Endothelial cell of umbilical vein (primary cell): ENCODE data around the gene TMEM214. TPM values are rescaled to one million over a fixed set of nuclear protein-coding genes. Genes with fewer than 3 reads are reported as not detected.

Experiments
- BruUV-seq: library from RNA; stranded (reverse); fragments of 400-500 nt; replicated peaks from 2 replicates; lab custom pipeline; 2021; lab: Mats Ljungman, UMichigan
- CTCF ChIA-PET: fragments of 300-600, 350-600 bp; sonication (Branson Sonifier 250); formaldehyde crosslinking; loops from one replicate; lab custom pipeline; 2021; ENCODE audit warnings: antibody characterized with exemption, inconsistent platforms; lab: Charles Lee
- POLR2A ChIA-PET: fragments of 300-600, 350-600 bp; sonication (Branson Sonifier 250); formaldehyde crosslinking; loops from one replicate; lab custom pipeline; 2021; ENCODE audit warnings: antibody characterized with exemption, inconsistent platforms; lab: Charles Lee
- DNase-seq: peaks from one replicate; pipeline ENCODE4 v3.0.0-alpha.2; 2011; ENCODE audit warnings: low read depth, low spot score
- FAIRE-seq: peaks from 2 replicates; lab custom pipeline; 2011; peaks lifted over from hg19 to GRCh38; lab: Jason Lieb, UNC
- H2AFZ ChIP-seq: 2 replicates; pipeline ENCODE4 v1.6.0; 2012; ENCODE audit warnings: low read depth, low read length, control low read depth, inconsistent platforms
- H3K27ac ChIP-seq: 2 replicates; pipeline ENCODE4 v1.5.1; 2011; ENCODE audit warnings: low read depth, mild to moderate bottlenecking, control low read depth, low read length, moderate library complexity; ENCODE audit not compliant: insufficient read depth
- H3K27me3 ChIP-seq, 2 experiments: 2 replicates each; pipeline versions ENCODE4 v1.6.0 to v1.6.1; 2011; ENCODE audit warnings: low read length in 2 of 2, mixed read lengths in 1 of 2; ENCODE audit not compliant: control insufficient read depth in 2 of 2, insufficient read depth in 2 of 2
- H3K36me3 ChIP-seq, 2 experiments: 2 replicates in 1 of 2; 3 replicates in 1 of 2; pipeline ENCODE4 v1.5.1; 2011; ENCODE audit warnings: low read length in 2 of 2, mild to moderate bottlenecking in 1 of 2, moderate library complexity in 1 of 2; ENCODE audit not compliant: control insufficient read depth in 2 of 2, insufficient read depth in 2 of 2; ENCODE audit errors: extremely low read depth in 1 of 2
- H3K4me1 ChIP-seq: 3 replicates; pipeline ENCODE4 v1.5.1; 2011; ENCODE audit warnings: mild to moderate bottlenecking, low read length; ENCODE audit not compliant: control insufficient read depth, insufficient read depth; ENCODE audit errors: extremely low read depth
- H3K4me2 ChIP-seq: 2 replicates; pipeline ENCODE4 v1.6.1; 2011; ENCODE audit warnings: low read length, control low read depth, mixed read lengths; ENCODE audit not compliant: insufficient read depth
- H3K4me3 ChIP-seq, 3 experiments: fragments of 200-600 bp in 1 of 3; sonication (generic), shearing (Covaris generic) in 1 of 3; replicated peaks in 1 of 3; 2 replicates each; pipeline ENCODE4 v1.5.1; 2011 to 2016; ENCODE audit warnings: control low read depth in 3 of 3, low read length in 3 of 3, mild to moderate bottlenecking in 2 of 3, inconsistent platforms in 1 of 3, low read depth in 1 of 3, moderate library complexity in 1 of 3; ENCODE audit not compliant: insufficient read depth in 1 of 3
- H3K79me2 ChIP-seq: 2 replicates; pipeline ENCODE4 v1.6.0; 2012; ENCODE audit warnings: low read length, inconsistent platforms; ENCODE audit not compliant: control insufficient read depth, insufficient read depth
- H3K9ac ChIP-seq: replicated peaks from 2 replicates; pipeline ENCODE3; 2011; ENCODE audit warnings: low read length, control low read depth; ENCODE audit not compliant: insufficient read depth; ENCODE audit errors: extremely low read depth
- H3K9me1 ChIP-seq: replicated peaks from 3 replicates; pipeline ENCODE4 v1.6.0; 2011; ENCODE audit warnings: mild to moderate bottlenecking, low read length; ENCODE audit not compliant: control insufficient read depth, insufficient read depth; ENCODE audit errors: extremely low read depth
- H3K9me3 ChIP-seq: replicated peaks from 2 replicates; pipeline ENCODE4 v1.5.1; 2012; ENCODE audit warnings: low read length, inconsistent platforms; ENCODE audit not compliant: control insufficient read depth, insufficient read depth
- H4K20me1 ChIP-seq: replicated peaks from 2 replicates; pipeline ENCODE3; 2011; ENCODE audit warnings: mild to moderate bottlenecking, low read length; ENCODE audit not compliant: control insufficient read depth, insufficient read depth; ENCODE audit errors: extremely low read depth
- EZH2 ChIP-seq: IDR thresholded peaks from 2 replicates; pipeline ENCODE4 v1.6.1; 2012; ENCODE audit warnings: borderline replicate concordance, low read depth, mild to moderate bottlenecking, moderate library complexity, low read length, inconsistent platforms; ENCODE audit not compliant: severe bottlenecking
- FOS ChIP-seq: IDR thresholded peaks from 2 replicates; pipeline ENCODE4 v1.6.1; 2011; ENCODE audit warnings: mild to moderate bottlenecking, low read length, moderate library complexity, borderline replicate concordance; ENCODE audit not compliant: insufficient read depth
- GATA2 ChIP-seq: IDR thresholded peaks from 2 replicates; pipeline ENCODE4 v1.7.0; 2011; ENCODE audit warnings: low read depth, mild to moderate bottlenecking, moderate library complexity, mixed read lengths, low read length; ENCODE audit not compliant: insufficient read length, insufficient read depth
- JUN ChIP-seq: IDR thresholded peaks from 2 replicates; pipeline ENCODE4 v1.6.1; 2011; ENCODE audit warnings: borderline replicate concordance, low read depth; ENCODE audit not compliant: insufficient read length, insufficient read depth
- MYC ChIP-seq: IDR thresholded peaks from one replicate; pipeline ENCODE4 v1.6.1; 2011; ENCODE audit warnings: mild to moderate bottlenecking, low read depth, low read length
- POLR2A ChIP-seq: IDR thresholded peaks from 2 replicates; pipeline ENCODE4 v1.6.1; 2012; ENCODE audit warnings: low read depth, mild to moderate bottlenecking, control low read depth, low read length
- POLR2AphosphoS5 ChIP-seq: IDR thresholded peaks from 2 replicates; pipeline ENCODE4 v1.6.1; 2012; ENCODE audit warnings: low read depth, mild to moderate bottlenecking, control low read depth, low read length, moderate library complexity; ENCODE audit not compliant: insufficient read depth
- dilution Hi-C: fragments of 300-500 bp; cut with MboI; formaldehyde crosslinking; loops from one replicate; pipeline ENCODE4 v1.15.0; 2019; ENCODE audit warnings: low sequenced_read_pairs; ENCODE audit not compliant: extremely low pct_ligation_motif_present
- intact Hi-C: fragments of 100-400 bp; cut with micrococcal nuclease; formaldehyde crosslinking; loops from one replicate; pipeline ENCODE4 v1.10.0; 2022
- polyA plus RNA-seq, 4 experiments: library from polyadenylated mRNA; depleted of rRNA in 3 of 4; stranded (reverse) in 3 of 4; unstranded in 1 of 4; fragments of >200 nt; gene quantifications; 2 replicates each; pipeline versions ENCODE4 v1.2.1 to v1.2.3, GENCODE V29; 2011 to 2012; ENCODE audit warnings: missing spikeins in 1 of 4
- total RNA-seq: library from RNA; stranded (reverse); gene quantifications from 2 replicates; pipeline ENCODE4 v1.2.3, GENCODE V29; 2021
- TF ChIP-seq, protein P1 (sequence below): IDR thresholded peaks from 2 replicates; pipeline ENCODE4 v1.6.1; 2011; ENCODE audit not compliant: insufficient read depth, insufficient read length
- TF ChIP-seq, protein P2 (sequence below), 2 donors: IDR thresholded peaks; 1 replicate in 1 of 2; 2 replicates in 1 of 2; pipeline ENCODE4 v1.5.1; 2011; ENCODE audit warnings: low read length in 2 of 2, mild to moderate bottlenecking in 2 of 2, moderate library complexity in 2 of 2, control low read depth in 1 of 2, inconsistent platforms in 1 of 2, low read depth in 1 of 2; ENCODE audit not compliant: insufficient read depth in 1 of 2; ENCODE audit errors: extremely low read depth in 1 of 2

TMEM214 gene
- total and polyA plus RNA-seq, 2 donors (not counting 3 experiments of a cell fraction or from before 2014, with no cell fraction given) = 109 to 163 TPM

DNA sequence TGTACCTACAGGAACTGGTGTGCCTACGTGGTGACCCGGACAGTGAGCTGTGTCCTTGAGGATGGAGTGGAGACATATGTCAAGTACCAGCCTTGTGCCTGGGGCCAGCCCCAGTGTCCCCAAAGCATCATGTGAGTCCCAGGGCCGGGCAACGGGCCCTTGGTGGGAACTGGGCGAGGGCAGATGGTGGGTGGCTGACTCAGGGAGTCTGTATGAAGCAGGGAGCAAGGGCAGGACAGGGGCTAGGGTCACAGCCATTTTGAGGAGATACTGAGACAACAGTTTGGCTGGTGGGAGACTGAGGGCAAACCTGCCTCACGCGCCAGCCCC is 47.3 kb downstream of the TMEM214 start:
- no peak for DNase-seq
- H3K79me2 ChIP-seq = no peaks in the 10 kb centered on the region
- BruUV-seq = no TSS peak
- no peaks in the 10 kb centered on the region for H4K20me1 ChIP-seq
- intact Hi-C loops (no loop called here), dilution Hi-C loops (no loop called here)
- no peak overlapping the region for H3K9ac ChIP-seq
- H3K4me2 ChIP-seq = no peak overlapping the region
- no peak for FAIRE-seq
- no peaks in the 10 kb centered on the region for H3K36me3 ChIP-seq
- no peaks in the 10 kb centered on the region for H3K9me3 ChIP-seq
- H3K4me1 ChIP-seq = peaks cover 8% of the 10 kb centered on the region
- no peak overlapping the region for H2AFZ ChIP-seq
- no peak overlapping the region for H3K27ac ChIP-seq
- ChIA-PET CTCF (interaction anchor here (1.0 kb wide), 1 partner anchor 15 kb away, joined by 3 read pairs; no protein-coding TSS in a partner anchor), POLR2A (no interaction called here)
- no peaks in the 10 kb centered on the region for H3K9me1 ChIP-seq
- no peak for TF ChIP-seq JUN
- TF ChIP-seq EZH2 = no peak
- TF ChIP-seq POLR2A = no peak
- TF ChIP-seq, protein P1, sequence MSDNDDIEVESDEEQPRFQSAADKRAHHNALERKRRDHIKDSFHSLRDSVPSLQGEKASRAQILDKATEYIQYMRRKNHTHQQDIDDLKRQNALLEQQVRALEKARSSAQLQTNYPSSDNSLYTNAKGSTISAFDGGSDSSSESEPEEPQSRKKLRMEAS = no peak
- TF ChIP-seq, protein P2, sequence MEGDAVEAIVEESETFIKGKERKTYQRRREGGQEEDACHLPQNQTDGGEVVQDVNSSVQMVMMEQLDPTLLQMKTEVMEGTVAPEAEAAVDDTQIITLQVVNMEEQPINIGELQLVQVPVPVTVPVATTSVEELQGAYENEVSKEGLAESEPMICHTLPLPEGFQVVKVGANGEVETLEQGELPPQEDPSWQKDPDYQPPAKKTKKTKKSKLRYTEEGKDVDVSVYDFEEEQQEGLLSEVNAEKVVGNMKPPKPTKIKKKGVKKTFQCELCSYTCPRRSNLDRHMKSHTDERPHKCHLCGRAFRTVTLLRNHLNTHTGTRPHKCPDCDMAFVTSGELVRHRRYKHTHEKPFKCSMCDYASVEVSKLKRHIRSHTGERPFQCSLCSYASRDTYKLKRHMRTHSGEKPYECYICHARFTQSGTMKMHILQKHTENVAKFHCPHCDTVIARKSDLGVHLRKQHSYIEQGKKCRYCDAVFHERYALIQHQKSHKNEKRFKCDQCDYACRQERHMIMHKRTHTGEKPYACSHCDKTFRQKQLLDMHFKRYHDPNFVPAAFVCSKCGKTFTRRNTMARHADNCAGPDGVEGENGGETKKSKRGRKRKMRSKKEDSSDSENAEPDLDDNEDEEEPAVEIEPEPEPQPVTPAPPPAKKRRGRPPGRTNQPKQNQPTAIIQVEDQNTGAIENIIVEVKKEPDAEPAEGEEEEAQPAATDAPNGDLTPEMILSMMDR (IDR thresholded peaks at IDR 0.05; ENCODE audit: extremely low read depth in 1 of 2, insufficient read depth in 1 of 2, low read depth in 1 of 2, low read length in 2 of 2) = no peak
- no peak for TF ChIP-seq MYC
- TF ChIP-seq GATA2 = no peak
- no peak for TF ChIP-seq POLR2AphosphoS5
- TF ChIP-seq FOS = no peak
- H3K27me3 ChIP-seq = no peaks in the 10 kb centered on the region
- H3K4me3 ChIP-seq = no peak overlapping the region
